Fibroblast of skin of back (primary cell): ENCODE data around the gene PAPSS2.
"Not testable (repeated sequence)": the region's sequence is repeated elsewhere in the genome, so short reads cannot be mapped to it uniquely, and the experiment has no call there.

Experiments
- DNase-seq: peaks from one replicate; pipeline ENCODE4 v3.0.0-alpha.2; 2013

The PAPSS2 gene

GRCh38 chr10:87642988-87643387 lies 16.7 kb upstream of the PAPSS2 start:
- no peak for DNase-seq

DNA sequence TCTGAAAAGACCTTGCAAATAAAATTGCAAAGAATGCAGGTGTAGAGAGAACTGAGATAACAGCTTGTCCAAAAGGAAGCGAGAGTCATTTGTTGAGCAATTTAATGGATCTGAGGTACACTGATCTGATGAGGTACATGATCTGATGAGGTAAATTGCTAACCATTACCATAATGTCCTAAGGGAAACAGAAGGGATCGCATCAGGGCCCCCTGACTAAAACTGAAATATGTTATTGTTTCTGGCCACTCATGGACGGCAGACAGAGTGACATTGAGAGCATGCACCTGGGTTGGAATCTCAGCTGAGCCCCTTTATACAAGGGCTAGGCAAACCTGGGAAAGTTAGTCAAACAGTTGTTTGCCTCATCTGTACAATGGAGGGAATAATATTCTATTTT lies 15.8 kb upstream of the PAPSS2 start:
- DNase-seq = no peak

DNA sequence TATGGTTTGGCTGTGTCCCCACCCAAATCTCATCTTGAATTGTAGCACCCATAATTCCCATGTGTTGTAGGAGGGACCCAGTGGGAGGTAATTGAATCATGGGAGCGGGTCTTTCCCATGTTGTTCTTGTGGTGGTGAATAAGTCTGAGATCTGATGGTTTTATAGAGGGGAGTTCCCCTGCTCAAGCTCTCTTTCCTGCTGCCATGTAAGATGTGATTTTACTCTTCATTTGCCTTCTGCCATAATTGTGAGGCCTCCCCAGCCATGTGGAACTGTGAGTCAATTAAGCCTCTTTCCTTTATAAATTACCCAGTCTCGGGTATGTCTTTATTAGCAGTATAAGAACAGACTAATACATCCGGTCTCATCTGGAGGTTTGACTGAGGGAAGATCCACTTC lies 15.2 kb upstream of the PAPSS2 start:
- not testable (repeated sequence) for DNase-seq

DNA sequence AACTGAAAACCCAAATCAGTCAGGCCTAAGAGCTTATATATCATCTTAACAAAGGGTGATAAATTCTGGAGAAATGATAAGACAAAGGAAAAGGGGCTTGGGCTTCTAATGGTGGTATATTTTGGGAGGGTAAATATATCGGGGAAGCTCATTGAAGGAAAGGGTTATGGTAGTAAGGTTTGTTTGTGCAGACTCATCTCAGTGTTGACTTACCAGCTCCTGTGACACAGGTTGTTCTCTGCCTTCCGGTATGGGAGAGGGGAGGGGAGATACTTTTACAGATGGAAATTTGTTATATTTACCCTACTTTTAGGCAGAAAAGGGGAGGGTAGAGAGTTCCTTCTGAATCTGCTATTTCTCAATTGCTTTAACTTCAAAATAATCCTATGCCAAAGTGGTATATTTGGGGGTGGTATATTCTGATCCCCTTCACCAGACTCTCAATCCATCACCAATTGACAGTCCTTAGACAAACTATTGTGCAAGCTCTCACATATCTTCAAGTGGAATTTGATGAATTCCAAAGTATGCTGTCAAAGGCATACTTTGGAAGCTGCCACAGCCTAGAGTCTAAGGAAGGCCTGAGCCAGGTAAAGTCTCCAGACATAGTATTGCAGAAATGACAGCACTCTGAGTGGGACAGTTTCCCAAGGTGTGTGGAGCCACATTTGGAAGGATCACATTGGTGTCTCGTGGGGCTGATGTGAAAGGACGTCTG lies 13.3 kb upstream of the PAPSS2 start:
- no peak for DNase-seq

DNA sequence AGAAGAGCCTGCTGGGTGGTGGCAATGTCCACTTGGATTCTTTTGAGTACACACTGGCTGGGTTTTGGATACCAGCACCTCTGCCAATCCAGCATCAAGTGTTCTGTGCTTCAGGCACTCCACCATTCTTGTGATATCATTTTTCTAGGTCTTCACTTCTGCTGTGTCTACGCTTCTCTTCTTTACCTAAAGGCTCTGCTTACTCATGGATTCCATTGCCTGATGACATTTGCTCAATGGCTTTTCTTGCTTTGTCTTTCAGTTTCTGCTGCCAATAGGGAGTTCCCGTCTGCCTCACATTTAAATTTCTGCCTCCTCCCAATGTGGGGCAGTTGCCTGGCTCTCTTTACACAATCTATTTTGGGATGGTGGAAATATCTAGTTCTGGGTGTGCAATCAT lies 12.7 kb upstream of the PAPSS2 start:
- no peak for DNase-seq

- DNase-seq = no peak
Measured at GRCh38 chr10:87650838-87651589, 8.7 kb upstream of the PAPSS2 start.

DNA sequence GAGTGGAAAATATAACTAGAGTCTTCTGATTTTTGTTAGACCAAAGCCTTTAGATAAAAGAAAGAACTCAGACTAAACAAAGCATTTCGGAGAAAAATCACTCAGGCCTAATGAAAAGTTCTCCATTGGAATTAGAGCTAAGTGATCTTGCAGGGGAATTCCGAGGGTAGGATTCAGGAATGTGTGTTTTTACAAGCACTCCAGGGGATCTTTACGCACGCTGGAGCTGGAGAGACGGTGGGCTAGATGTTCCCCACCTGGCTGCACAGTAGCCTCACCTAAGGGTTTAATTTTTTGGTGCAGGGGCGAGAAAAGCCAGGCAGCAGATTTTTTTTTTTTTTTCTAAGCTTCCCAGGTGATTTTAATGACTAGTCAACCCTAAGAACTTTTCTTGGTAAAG lies 7.9 kb upstream of the PAPSS2 start:
- DNase-seq = no peak

- DNase-seq = no peak
Measured at GRCh38 chr10:87652261-87652660, 7.4 kb upstream of the PAPSS2 start.

GRCh38 chr10:87654212-87654611 lies 5.5 kb upstream of the PAPSS2 start:
- DNase-seq = no peak

DNA sequence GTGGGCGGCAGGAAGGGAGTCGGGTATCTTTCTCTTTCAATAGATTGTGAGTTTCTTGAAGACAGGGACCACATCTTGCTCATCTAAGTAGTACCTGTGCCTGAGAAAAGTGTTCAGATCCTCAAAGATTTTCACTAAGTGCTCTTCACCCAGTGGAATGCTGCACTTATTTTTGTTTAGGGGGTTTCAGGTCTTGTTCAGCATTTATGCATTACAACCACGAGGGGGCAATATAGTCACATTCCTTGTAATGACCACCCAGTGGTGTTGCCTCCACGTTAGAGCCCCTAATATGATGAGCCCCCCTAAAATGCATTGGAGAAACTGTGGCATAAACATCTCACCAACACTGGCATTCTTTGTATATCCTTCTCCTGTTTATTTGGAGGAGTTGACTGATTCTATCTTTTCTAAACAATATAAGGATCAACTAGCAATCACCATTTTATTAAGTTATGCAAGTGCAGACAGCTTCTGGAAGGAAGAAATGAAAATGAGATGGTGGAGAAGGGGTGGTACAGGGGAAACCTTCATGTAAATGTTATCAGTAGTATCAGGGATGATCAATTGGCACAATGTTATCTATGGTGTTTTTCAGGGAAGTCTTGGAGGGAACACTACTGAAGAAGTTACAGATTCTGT lies 3.1 kb upstream of the PAPSS2 start:
- DNase-seq = peak; percentile 59

- DNase-seq = no peak
Measured at GRCh38 chr10:87657371-87657770, 2.3 kb upstream of the PAPSS2 start.

- no peak for DNase-seq
Measured at GRCh38 chr10:87658321-87658795, 1.3 kb upstream of the PAPSS2 start.

- no peak for DNase-seq
Measured at GRCh38 chr10:87658858-87659555, 671 bp upstream of the PAPSS2 start.

DNA sequence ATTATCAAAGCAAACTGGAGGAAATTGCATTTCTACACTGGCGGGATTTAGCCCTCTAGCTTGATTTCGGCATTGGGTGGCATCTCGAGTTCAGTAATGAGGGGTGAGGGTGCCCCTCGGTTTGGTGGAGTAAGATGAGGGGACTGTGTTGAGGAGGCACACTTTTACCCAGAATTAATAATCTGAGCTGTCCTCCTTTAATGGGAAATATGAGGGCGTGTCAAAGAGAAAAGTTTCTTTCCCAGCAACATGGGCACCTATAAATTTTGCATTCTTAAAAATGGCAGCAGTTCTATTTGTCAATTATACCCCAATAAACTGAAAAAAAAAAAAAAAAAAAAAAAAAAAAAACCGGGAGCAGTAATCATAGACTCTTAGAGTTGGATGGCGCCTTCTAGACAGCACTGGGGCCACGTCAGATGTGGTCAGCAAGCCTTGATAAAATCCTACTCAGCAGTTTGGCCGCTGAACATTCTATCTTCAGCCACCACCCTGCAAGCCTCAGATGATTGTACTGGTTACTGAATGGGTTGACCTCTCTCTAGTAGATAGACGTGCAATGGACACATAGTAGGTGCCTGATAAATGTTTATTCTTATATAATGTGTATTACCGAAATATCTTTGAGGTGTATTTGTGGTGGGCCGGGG lies 931 bp downstream of the PAPSS2 start:
- peak; percentile 65 for DNase-seq

DNA sequence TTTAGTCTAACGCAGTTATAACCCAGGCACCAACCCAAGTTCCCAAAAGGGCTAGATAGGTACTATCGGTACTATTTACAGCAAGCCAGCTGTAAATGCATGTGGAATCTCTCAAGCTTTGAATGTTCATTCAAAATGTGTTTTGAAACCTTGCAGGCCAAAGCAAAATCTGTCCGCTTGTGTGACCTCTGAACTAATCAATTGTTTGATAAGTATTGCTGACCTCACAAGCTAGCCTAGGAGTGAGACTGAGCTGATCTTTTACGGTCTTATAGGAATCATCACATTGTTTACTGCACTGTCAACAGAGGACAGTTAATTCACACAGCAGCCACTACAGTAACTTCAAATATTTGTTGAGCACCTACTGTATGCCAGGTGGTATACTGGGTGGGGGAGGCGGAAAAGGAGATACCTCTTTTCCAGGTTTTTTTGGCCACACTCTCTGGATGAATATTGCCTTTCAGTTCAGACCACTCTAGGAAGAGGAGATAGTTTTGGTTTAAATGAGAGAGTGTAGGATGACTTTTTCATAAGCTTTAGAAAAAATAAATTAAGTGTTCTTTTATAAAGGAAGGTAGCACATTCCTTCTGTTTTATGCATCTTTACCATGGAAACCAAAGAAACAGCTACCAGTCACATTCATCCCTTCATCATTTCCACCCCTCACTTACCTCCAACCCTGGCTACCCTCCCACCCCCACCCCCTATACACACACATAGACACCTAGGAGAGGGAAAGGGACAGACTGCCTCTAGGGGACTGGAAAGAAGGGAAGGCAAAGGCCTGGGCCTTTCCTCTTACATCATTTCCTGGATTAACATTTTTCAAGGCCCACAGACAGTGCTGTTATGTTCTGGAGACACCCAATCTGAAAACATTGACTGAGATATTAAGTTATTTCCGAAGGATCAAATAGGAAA lies 2.4 kb downstream of the PAPSS2 start:
- DNase-seq = peak; percentile 74

DNA sequence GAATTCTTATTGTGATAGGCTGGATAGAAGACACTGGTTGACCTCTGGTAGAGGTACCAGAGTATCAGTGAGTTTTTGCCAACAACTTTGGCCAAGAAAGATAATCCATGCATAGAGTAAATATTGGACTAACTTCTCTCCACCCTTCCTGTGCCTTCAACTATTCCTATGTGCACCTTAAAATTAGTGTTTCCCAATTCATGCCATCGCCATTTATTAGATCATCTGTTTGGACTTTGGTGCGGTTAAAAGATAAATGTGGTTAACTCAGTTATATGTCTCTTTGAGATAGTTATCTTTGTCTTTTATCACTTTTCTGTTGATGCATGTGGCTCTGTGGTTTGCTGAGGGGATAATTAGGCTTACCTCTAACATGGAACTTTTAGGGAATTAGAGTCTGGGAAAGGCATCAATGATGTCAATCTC lies 4.6 kb downstream of the PAPSS2 start:
- no peak for DNase-seq

GRCh38 chr10:87667493-87667892 lies 7.8 kb downstream of the PAPSS2 start:
- no peak for DNase-seq

GRCh38 chr10:87668324-87669074 lies 8.8 kb downstream of the PAPSS2 start:
- no peak for DNase-seq

GRCh38 chr10:87669752-87670151 lies 10.1 kb downstream of the PAPSS2 start:
- no peak for DNase-seq

DNA sequence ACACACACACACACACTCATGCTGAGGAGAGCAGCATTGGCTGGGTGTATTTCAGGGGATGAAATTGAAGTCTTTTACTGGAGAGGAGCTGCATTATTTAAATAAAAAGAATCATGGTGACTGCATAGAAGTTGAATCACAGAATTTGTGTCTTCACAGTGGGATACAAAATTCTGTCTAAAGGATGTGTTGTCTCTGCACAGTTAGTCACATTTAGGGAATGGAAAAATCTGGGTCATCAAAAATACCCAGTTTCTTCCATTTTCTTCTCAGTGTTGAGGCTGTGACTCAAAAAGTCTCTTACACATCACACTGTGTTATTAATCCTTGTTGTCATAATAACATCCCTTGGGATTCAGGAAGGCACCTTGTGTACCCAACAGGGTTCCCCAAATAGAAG lies 10.9 kb downstream of the PAPSS2 start:
- peak; percentile 83 for DNase-seq
